Activated T-cell treated with anti-CD3 and anti-CD28 coated beads, Interleukin-2, amount 50 U/mL, for 1 hour (primary cell): ENCODE data around the gene SF1.

ENCODE experiments used
- DNase-seq: peaks from one replicate; pipeline ENCODE4 v3.0.0-alpha.2; 2020

The SF1 gene

DNA sequence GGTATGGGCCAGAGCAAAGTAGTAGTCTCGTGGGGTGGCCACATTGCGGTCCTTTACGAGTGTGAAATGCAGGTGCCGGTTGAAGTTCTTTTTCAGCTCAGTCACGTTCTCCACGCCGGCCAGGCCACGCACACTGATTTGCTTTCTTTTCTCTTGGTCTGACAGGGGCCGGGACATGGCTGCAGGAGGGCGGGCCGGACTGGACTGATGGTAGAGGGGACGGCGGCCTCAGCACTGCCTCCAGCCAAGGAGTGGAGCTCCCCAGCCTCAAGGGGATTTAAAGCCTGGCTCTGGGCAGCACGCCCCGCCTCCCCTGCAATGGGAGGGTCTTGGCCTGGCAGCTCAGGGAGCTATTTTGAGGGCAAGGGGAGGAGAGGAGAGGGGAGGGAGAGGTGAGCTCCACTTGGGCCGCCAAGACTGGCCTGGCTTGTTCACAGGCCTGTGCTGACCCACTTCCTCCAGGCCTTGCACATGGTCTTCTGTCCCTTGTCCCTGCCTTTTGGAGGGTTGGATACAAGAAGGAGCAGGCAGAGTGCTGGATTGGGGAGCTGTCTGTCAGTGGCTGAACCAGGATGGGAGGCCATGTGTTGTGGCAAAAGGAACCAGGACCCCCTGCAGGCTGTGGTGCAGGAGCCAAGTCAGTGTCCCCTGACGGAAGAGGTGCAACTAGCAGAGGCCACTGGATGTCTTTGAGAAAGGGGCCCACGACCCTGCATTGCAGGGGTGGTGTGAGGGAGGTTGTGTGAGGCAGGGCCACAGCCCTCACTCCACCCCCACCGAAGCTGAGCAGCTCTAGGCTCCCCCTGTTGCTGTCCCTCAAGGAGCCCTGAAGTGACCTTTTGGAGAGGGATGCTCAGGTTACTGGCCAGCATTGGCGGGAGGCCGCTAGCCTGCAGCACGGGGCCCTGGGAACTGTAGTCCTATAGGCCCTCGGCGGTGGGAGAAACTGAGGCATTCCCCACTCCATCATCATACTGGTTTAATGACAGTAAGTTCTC, 18.3 kb downstream of the SF1 start, which contains the start of gene PYGM:
Gene PYGM, minus strand, starts transcription at position 253 of the 998 bp plus-strand sequence. Its CDS starts 76 bp downstream, at position 177.
- peak; percentile 29 for DNase-seq

DNA sequence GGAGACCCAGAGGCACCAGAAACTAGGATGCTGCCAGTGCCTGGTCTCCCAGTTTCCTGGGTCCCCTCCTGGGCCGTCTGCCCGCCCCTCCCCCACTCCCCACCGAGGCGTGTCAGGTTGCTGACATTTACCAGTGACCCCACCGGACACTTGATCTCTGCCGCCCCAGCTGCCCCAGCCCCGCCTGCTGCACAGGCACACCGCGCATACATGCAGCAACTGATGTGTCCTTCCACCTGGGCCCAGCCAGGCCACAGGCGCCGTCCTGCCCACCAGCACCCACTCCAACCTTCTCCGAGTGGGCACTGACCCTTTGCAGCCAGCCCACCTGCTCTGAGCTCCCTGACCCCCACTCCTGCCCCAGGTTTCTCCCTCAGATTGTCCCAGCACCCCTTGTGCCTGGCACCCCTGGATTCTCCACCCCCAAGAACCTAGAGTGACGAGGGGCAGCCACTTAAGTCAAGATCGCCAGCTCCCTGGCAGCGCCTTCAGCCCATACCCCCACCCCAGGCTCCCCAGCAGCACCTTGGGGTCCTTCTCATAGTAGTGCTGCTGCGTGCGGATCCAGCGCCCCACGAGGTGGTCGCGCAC, 19.1 kb downstream of the SF1 start:
- DNase-seq = peak; percentile 20

DNA sequence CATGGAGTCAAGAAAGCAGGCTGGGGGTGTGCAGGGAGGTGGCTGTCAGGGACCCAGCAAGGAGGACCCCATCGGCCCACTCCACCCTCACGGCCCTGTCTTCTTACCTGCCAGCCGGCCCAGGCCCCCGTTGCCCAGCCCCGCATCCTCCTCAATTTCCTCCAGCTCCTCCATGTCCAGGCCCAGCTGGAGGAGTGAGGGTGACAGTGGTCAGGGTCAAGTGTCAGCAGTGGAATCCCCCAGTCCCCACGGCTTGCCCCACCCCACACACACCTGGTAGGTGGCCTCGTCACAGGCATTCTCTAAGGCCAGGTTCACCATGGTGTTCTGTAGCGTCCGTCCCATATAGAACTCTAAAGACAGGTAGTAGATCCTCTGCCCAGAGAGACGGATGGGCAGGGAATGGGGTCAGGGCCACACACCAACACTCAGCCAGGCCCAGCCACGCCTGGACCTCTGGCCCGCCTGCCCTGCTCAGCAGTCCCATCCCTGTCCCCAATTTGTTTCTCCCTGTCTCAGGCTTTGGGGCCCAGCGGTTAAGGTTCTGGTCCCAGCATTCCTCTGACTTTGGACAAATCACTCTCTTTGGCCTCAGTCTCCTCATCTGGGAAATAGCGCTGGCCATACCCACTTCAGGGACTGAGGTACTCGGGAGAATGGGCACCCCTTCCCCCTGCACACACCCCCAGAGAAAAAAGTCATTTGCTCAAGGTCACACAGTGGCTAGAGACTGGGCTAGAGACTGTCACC, 19.8 kb downstream of the SF1 start:
- no peak for DNase-seq

DNA sequence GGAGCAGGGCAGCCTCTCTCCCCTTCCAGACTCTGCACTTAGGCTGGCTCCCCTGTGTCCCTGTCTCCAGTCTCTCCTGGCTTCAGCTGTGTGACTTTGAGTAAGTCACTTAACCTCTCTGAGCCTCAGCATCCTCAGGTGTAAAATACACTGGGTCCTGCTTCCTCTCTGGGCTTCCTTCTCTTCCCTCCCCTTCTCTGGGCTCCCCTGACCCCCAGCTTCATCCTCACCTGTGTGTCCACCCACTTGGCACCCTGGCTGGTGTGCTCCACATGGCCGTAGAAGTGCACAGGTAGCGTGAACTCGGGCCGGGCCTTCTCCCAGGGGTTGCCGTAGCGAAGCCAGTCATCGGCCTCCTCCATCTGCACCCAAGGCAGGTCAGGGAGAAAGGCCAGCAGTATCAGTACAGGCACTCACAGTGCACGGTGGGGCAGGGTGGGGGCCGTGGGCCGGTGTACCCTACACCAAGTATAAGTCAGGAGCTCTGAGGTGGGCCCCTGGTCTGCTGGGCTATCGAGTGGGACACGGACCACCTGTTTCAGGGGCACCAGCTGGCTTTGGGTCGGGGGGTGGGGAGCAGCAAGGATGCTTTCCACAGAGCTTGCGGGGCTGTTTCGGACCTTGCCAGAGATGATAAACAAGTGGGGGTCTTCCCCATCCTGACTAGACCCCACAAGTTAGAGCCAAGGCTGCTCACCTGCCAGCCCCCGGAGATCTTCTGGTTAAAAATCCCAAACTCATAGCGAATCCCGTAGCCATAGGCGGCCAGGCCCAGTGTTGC, 20.6 kb downstream of the SF1 start:
- DNase-seq = no peak

DNA sequence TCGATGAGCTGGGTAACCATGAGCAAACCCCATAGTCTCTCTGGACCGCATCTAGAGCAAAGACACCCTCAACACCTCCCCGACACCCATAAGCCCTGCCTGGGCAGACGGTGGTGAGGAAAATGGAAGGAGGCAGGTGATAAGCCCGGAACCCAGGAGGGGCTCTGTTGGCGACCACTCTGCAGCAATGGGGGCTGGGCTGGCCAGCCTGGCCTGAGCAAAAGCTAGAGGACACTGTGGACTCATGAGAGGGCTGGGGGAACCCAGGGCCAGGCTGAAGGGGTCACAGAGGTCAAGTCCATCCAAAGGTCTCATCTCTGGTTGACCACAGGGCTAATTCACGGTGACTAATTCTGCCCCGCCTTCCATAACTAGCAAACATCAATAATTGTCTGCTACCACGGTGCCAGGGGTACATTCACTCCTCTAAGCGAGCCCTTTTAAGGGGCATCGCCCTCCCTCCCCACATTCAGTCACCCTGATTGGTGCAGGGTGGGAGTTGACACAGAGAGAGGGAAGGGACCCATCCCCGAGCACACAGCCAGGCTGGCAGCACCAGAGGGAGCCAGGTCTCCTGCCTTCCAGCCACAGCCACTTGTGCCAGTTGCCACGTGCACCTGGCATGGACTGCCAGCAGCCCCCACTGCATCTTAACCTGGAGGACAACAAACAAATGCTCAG, 22.5 kb downstream of the SF1 start:
- DNase-seq = no peak

DNA sequence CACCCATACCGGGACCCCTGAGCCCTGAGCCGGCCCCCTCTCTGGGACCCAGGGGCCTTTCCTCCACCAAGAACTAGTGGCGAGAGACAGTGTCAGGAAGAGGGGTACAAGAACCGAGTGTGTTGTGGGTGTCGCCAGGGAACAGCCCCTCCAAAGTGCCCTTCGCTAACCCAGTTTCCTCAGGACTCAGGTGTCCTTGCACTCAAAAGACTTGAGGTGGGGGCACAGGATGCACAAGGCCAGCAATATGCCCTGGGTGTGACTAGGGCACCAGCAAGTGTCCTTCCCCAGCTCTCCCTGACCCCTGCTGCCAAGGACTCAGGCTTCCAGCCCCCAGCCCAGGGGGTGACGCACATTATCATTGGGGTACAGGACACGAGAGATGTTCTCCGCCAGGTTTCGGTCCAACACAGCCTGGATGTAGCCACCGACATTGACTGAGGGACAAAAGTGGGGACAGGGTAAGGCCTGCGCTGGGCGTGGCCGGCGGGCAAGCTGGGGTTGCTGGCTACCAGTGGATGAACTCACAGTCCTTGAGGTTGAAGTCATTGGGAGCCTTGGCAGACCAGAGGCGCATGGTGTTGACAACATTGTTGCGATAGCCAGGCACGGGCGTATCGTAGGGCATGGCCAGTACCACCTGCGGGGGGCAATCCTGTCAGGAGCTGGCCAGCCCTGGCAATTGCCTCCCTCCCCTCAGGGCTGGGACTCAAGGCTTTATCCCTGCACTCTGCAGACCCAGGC, 23.3 kb downstream of the SF1 start:
- no peak for DNase-seq

DNA sequence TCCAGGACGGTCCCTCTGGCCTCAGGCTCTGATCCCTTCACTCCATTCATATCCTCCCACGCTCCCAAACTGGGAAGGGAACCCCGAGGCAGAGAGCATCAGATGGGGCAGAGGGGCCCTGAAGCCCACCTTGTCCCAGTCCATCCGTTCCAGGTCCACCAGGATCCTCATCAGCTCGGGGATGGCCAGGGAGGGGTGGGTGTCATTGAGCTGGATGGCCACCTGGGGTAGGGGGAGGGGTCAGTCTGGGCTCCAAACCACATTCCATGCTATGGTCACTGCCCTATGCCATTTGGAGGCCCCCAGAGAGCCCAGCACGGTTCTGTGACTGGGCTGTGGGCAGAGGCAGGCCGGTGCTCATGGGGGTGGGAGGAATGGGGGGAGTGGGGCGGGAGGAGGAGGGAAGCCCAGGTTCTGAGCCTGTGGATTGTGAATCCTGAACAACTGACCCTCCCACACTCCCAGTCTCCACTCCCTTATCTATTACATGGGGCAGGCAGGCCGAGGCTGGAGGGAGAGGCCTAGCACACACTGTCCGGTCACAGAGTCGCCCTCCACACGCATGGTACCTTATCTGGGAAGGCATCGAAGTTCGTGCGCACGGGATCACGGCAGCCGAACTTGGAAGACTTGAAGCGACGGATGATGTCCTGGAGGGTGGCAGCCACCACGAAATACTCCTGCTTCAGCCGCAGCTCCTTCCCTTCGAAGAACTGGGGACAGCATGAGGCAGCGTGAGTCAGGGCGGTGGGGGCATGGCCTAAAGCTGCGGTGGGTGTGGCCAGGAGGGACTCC, 24.0 kb downstream of the SF1 start:
- no peak for DNase-seq

DNA sequence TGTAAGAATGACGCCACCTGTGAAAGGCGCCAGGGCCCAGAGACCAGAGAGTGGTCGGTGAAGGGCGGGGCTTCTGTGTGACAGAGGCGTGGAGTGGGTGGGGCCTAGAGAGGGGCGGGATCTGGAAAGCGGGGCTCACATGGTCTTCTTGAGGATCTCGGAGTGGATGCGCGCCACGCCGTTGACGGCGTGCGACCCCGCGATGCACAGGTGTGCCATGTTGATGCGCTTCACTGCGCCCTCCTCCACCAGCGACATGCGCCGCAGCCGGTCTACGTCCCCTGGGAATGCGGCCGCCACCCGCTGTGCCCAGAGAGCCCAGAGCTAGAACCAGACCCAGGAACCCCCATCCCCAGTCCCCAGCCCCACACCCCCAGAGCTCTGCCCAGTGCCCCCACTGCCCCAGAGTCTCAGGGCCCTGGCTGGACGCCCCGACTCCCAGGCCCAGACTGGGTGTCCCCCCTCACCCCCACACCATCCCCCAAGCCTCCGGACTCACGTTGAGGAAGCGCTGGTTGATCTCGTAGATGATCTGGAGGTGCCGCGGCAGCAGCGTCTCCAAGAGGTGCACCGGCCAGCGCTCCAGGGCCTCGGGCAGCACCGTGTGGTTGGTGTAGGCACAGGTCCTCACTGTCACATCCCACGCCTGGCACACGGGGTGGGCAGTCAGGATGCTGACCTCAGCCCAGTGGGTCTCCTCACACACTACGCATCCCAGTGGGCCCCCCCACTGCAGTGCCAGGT, 24.8 kb downstream of the SF1 start:
- no peak for DNase-seq

DNA sequence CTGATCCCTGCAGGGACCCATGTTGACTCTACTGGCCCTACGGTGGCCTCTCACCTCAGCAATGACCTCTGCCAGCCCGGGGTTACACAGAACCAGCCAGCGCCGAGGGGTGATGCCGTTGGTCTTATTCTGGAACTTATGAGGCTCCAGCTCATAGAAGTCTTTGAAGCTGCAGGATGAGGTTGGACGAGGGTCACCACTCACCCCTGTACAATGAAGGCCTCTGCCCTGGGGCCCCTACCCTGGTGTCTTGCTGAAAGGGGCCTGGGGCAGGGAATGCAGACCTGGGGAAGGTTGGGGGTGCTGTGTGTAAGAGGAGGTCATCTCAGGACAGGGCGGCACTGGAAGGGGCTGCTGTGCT, 25.3 kb downstream of the SF1 start:
- no peak for DNase-seq

DNA sequence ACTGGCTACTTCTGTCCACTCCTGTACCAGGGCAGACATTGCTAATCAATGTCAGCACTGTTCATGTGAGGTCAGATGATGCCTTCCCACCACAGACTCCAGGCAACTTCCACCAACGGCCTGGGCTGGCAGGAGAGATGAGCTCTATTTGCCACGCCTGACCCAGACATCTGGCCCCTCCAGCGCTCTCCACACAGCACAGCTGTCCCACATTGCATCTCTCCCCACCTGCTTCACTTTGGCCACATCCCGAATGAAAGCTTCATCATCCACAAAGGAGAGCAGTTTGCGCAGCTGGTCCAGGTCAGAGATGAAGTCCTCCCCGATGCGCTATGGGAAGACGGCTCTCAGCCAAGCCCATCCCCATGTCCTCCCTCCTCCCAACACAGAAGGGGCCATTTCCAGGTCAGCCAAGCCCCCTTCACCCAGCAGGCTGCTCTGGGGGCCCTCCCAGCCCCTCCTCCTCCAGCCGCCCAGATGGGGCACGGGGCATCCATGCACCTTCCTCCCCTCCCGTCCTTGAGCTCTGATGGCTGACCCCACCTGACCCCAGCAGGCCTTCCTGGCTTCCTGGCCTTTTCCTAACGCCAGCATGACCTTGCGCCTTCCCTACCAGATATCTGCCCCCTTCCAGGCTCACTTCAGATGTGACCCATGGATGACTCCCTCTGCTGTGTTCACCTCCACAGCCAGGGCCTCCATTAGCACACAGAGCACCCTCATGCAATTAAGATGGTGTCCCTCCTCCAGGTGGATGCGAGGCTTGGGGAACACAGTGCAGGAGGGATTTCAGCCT, 26.0 kb downstream of the SF1 start:
- DNase-seq = no peak

DNA sequence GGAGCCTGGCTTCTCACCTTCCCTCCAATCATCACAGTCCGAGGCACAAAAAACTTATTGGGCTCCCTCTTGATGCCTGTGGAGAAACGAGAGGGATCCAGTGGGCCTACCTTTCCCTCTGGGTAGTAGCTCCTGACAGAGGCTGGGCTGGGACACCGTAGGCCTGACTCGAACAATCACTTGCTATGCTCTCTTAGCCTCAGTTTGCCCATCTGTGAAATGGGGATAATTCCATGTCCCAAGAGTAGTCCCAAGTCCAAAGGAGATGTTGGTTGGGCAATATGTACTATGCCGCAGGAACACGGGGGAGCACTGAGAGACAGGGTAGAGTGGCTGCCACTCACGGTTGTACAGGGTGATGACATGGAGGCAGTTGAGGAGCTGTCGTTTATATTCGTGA, 26.8 kb downstream of the SF1 start:
- no peak for DNase-seq

DNA sequence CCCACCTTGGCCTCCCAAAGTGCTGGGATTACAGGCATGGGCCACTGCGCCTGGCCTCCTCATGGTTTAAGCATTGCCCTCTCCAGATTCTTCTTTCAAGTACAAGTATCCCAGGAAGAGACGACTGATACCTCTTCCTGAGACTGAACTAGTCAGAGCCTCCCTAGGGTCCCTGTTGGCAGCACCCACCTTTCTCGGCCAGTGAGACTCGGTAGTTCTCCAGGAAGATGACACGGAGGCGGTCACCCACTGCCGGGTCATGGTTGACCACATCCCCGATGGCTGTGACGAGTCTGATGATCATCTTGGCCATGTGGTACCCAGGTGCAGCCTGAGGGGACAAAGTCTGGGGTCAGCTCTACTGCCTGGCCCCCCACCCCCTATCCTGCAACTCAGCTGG, 27.2 kb downstream of the SF1 start:
- no peak for DNase-seq

DNA sequence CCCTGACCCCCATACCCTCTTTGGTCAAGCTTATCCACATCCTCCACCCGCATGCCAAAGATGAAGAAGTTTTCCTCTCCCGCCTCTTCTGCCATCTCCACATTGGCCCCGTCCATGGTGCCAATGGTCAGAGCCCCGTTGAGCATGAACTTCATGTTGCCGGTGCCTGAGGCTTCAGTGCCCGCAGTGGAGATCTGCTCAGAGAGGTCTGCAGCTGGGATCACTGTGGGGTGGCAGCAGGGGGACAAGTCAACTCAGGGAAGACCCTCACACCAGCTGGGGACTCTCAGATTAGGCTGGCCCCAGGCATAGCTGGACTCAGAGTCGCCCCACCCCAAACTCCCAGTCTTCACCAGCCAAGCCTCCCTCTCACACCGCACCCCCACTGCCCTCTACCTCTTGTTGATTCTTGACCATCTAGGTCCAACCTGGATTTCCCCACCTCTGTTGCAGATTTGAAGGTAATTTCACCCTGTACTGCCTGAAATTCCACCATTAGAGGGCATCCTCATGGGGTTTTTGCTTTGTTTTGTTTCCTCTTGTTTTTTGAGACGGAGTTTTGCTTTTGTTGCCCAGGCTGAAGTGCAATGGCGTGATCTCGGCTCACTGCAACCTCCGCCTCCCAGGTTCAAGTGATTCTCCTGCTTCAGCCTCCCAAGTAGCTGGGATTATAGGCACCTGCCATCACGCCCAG, 27.8 kb downstream of the SF1 start:
- DNase-seq = peak; percentile 13

DNA sequence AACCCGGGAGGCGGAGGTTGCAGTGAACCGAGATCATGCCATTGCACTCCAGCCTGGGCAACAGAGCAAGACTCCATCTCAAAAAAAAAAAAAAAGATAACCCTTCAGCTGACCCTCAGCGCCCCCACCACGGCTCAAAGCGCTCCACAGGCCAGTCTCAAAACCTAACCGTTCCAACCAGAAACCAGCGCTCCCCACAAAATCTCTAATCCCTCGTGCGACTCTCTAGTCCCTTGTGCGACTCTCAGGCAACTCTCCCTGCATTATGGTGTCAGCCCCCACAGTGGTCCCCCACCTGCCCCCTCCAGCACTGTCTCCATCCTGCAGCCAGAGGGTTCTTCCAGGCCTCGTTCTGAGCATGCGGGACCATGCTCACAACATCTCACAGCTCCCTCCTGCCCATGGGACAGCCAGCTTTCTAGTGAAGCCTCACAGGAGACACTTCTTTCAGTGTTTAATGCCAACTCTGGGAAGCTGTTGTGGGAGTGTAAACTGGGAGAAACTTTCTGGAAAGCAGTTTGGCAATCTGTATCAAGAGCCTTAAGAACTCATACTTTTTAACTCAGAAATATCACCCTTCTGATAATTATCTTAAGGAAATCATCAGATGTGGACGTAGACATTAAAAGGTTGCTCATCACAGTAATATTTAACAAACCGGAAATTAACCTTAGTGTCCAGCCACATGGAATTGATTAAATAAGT, 30.2 kb downstream of the SF1 start:
- no peak for DNase-seq

DNA sequence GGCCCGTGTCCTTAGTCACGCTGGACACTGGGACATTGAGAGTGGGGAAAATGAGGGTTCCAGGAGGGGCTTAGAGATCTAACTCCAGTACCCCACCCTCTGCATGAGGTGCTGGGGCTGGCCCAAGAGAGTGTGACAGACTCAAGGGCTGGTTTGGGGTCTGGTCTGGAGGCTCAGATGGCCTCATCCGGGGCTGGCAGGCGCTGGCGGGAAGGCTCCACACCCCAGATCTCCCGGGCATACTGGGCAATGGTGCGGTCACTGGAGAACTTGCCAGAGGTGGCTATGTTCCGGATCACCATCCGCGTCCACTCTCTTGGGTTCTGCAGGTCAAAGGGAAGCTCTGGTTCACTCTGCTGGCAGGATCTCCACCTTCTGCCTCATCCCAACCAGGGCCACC, 31.9 kb downstream of the SF1 start:
- DNase-seq = no peak

DNA sequence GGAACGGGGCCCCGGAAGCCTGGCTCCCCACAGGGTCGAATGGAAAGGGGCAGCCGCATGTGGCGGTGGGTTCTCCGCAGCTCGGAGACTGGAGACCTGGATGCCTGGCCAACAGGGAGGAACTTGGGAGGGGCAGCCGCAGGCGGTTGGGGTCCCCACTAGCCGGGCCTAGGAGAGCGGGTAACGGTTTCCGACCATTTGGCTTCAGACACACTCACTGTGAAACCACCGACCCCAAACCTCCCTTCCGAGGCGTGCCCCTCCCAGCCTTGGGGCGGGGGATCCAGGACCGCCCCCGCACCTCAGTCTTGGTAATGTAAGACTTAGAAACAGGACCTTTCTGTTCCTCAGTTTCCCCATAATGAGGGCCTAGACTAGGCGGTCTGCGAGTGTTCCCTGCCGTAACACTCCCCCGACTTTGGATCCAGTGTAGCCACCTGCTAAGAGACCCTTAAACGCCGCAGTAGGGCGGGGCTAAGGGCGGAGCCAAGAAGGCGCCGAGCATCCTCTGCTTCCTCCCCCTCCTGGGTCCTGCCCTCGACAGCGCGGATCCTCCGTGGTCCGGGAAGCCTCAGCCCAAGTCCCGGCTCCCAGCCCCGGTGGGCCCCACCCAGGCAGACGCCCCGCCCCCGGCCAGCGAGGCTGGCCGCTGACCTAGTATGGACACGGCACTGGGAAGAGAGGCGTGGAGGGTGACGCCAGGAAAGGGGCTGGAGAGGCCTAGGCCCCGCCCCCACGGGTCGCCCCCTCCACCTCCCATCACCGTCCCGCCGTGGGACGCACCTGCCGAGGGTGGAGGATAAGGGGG, 32.6 kb downstream of the SF1 start:
- DNase-seq = peak; percentile 86

DNA sequence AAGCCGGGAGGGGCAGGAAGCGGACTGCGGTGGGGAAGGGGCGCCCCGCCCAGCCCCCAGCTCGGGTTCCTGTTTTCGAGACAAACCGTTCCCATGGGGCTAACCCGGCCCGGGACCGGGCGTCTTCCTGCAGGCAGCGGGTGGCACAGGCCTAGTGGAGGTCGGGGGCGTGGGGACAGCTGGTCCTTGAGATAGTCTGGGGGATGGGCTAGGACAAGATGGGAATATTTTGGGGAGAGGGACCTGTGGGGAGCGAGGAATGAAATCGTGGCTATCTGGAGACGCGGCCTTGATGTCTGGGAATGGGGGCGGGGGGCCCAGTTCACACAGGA, 33.2 kb downstream of the SF1 start:
- DNase-seq = peak; percentile 84
